Stomach (tissue), 9 donors: ENCODE measurements around the gene EMILIN1. TPM values are rescaled to one million over a fixed set of nuclear protein-coding genes. Genes with fewer than 3 reads are reported as not detected.

Source experiments
- DNase-seq, 2 donors: peaks; one replicate each; pipeline versions ENCODE4 v3.0.0 to v3.0.0-alpha.2; 2013 to 2019
- H3K27ac ChIP-seq, 5 donors: fragments of 200-600 bp in 4 of 5; sonication (generic) in 4 of 5; one replicate each; pipeline ENCODE4 v1.5.1; 2013 to 2019; ENCODE audit warnings: mild to moderate bottlenecking in 1 of 5, moderate library complexity in 1 of 5
- H3K27me3 ChIP-seq, 3 donors: fragments of 200-600 bp; sonication (generic); one replicate each; pipeline ENCODE4 v1.5.1; 2017 to 2019; ENCODE audit warnings: mixed run types in 1 of 3
- H3K36me3 ChIP-seq, 4 donors: fragments of 200-600 bp; sonication (generic); 1 replicate in 3 of 4; 2 replicates in 1 of 4; pipeline ENCODE4 v1.5.1; 2016 to 2019
- H3K4me1 ChIP-seq, 4 donors: fragments of 200-600 bp; sonication (generic); one replicate each; pipeline ENCODE4 v1.5.1; 2016 to 2019
- H3K4me3 ChIP-seq, 4 donors: fragments of 200-600 bp; sonication (generic) in 3 of 4; one replicate each; pipeline ENCODE4 v1.5.1; 2016 to 2019; ENCODE audit warnings: mild to moderate bottlenecking in 1 of 4
- H3K9me3 ChIP-seq, 4 donors: fragments of 200-600 bp; sonication (generic); one replicate each; pipeline ENCODE4 v1.5.1; 2016 to 2019
- EP300 ChIP-seq: sonication (generic); formaldehyde crosslinking; IDR thresholded peaks from one replicate; pipeline ENCODE4 v1.6.1; 2017; ENCODE audit warnings: antibody characterized with exemption
- POLR2A ChIP-seq, 4 donors: fragments of 450-650 bp; IDR thresholded peaks; one replicate each; pipeline ENCODE4 v1.6.1; 2016; ENCODE audit warnings: antibody characterized with exemption in 4 of 4, control low read depth in 2 of 4, mild to moderate bottlenecking in 1 of 4, moderate library complexity in 1 of 4
- POLR2AphosphoS5 ChIP-seq, 3 donors: sonication (generic); formaldehyde crosslinking; IDR thresholded peaks; one replicate each; pipeline ENCODE4 v1.6.1; 2016; ENCODE audit warnings: antibody characterized with exemption in 3 of 3
- WGBS, 5 donors: extraction: QIAGEN DNeasy Blood & Tissue Kit in 3 of 5; methylation state at CpG; one replicate each; pipeline versions ENCODE4 v1.1.5 to v1.1.7; 2013 to 2018; 5-methylcytosine and 5-hydroxymethylcytosine counted together
- intact Hi-C: fragments of 100-400 bp; cut with DNase I; formaldehyde crosslinking; loops from one replicate; pipeline ENCODE4 v1.15.1; 2023; ENCODE audit warnings: low total_unique reads
- polyA plus RNA-seq, 3 donors: library from polyadenylated mRNA; stranded (reverse); fragments of 200-250 nt; gene quantifications; one replicate each; pipeline ENCODE4 v1.2.3, GENCODE V29; 2013
- total RNA-seq, 5 donors: library from RNA; depleted of rRNA; stranded (reverse); fragments of >200 nt; gene quantifications; one replicate each; pipeline versions ENCODE4 v1.1.0 to v1.2.3, GENCODE V29; 2014 to 2016
- TF ChIP-seq, protein P1 (sequence below), 7 experiments: fragments of 450-650 bp in 4 of 7; fragments of 200-600 bp in 3 of 7; sonication (generic) in 3 of 7; IDR thresholded peaks; one replicate each; pipeline ENCODE4 v1.5.1; 2016 to 2019; ENCODE audit warnings: antibody characterized with exemption in 7 of 7, control low read depth in 2 of 7, mild to moderate bottlenecking in 1 of 7
- donor health status: healthy with polysubstance abuse.
- donor health status: Bipolar disorder and iron deficiency.
- donor health status: healthy.

The EMILIN1 gene
- total and polyA plus RNA-seq, 8 donors = 17.5 to 208 (median 52.1) TPM

DNA sequence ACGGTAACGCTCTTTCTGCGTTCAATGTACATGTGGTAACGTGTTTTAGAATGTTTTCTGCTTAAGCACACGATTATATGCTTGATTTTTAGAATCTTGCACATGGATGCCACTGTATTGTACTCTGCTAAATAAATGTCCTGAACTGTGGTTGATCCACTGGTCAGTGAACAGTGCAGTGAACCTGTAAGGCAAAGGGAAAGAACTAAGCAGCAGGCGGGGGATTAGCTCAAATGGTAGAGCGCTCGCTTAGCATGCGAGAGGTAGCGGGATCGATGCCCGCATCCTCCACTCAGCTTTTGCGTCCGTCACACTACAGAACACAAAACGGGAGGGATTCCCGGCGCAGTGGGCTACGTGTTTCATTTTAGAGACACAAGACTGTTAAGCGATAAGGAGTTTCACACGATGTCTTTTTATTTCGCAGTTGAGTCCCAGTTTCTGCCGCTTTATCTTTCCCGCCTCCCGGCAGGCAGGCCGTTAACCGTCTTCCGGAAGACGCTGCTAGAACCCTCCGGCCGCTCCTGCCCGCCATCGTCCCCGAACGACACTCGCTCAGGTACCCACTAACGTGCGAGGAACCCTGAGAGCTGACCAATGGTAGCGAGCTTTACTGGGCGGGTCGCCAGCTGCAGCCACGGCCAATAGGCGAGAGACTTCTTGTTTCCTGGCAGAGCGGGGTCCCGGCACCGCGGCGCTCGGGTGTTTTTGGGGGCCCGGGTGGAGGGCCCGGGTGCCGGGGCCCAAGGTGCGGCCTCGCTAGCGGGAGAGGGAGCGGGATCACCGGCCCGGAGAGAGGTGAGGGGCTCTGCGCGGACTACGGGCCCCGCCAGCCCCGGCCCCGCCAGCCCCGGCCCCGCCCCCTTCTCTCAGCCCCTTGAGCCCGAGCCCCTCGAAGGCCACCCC is 27.2 kb upstream of the EMILIN1 start, which contains the start of gene AGBL5:
AGBL5 (plus strand) TSS at position 673 of the 906 bp plus-strand sequence. CDS start 1,291 bp downstream, outside the sequence.
- TF ChIP-seq POLR2AphosphoS5 (IDR thresholded peaks at IDR 0.05) (peak; percentile 63 to 78 (median 70)), EP300 (no peak)
- no peaks in the 10 kb centered on the region for H3K9me3 ChIP-seq
- no peaks in the 10 kb centered on the region for H3K27me3 ChIP-seq
- H3K4me3 ChIP-seq = peak within 1 kb of the TSS; percentile 87 to 96 (median 92)
- intact Hi-C loops = no loop called here
- H3K36me3 ChIP-seq = peaks cover 13 to 34% (median 31%) of the 10 kb centered on the region in 4 donors
- peak; percentile 97 to 98 for DNase-seq
- peaks cover 6 to 29% (median 25%) of the 10 kb centered on the region in 4 donors for H3K4me1 ChIP-seq
- H3K27ac ChIP-seq = peak within 1 kb of the TSS; percentile 83 to 94 (median 92)
- 0 to 1% (median 0%) methylated on average over 40 to 67 of the region's 67 CpGs for WGBS, 5 donors

DNA sequence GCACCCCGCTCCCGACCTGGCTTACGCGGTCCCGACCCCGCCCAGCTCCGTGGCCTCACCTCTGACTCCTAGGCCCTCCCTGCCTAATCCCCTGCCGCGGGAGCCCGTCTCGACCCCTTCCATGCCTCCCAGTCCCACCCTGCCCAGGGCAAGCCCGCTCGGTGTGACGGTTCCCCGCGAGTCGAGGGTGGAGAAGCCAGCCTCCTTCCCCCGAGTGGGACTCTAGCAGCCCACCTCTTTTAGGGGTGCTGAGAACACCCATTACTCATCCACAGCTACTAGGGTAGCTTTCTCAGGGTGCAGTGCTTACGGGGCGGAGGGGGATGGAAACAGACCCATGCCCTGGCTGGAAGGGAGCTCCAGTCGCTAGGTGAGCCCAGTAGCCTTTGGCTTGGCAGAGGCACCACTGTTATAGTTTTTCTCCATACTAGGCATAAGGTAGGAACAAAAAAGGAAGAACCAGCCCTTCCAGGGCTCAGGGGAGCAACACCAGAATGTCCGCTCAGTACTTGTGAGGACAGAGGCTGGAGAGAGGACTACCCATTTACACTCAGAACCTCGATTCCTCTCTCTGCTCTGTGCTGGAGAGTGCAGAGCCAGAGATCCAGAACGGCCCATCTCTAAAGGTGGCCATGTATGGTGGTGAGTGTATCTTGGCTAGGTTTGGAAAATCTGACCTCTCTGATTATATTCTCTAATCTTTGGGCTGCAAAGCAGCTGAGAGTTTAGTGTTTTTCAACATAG is 26.3 kb upstream of the EMILIN1 start:
- Histone ChIP-seq H3K27me3 (no peaks in the 10 kb centered on the region), H3K36me3 (peaks cover 13 to 42% (median 40%) of the 10 kb centered on the region in 4 donors), H3K27ac (peak overlapping the region; percentile 83 to 94 (median 92)), H3K4me3 (peak overlapping the region; percentile 87 to 96 (median 92)), H3K4me1 (peaks cover 6 to 29% (median 25%) of the 10 kb centered on the region in 4 donors), H3K9me3 (no peaks in the 10 kb centered on the region)
- peak in 1 of 2 donors; percentile 27 for DNase-seq
- no peak for TF ChIP-seq POLR2AphosphoS5 (IDR thresholded peaks at IDR 0.05)
- TF ChIP-seq POLR2A (IDR thresholded peaks at IDR 0.05) = no peak
- TF ChIP-seq, protein P1, sequence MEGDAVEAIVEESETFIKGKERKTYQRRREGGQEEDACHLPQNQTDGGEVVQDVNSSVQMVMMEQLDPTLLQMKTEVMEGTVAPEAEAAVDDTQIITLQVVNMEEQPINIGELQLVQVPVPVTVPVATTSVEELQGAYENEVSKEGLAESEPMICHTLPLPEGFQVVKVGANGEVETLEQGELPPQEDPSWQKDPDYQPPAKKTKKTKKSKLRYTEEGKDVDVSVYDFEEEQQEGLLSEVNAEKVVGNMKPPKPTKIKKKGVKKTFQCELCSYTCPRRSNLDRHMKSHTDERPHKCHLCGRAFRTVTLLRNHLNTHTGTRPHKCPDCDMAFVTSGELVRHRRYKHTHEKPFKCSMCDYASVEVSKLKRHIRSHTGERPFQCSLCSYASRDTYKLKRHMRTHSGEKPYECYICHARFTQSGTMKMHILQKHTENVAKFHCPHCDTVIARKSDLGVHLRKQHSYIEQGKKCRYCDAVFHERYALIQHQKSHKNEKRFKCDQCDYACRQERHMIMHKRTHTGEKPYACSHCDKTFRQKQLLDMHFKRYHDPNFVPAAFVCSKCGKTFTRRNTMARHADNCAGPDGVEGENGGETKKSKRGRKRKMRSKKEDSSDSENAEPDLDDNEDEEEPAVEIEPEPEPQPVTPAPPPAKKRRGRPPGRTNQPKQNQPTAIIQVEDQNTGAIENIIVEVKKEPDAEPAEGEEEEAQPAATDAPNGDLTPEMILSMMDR (IDR thresholded peaks at IDR 0.05) = no peak
- no peak for TF ChIP-seq EP300
- WGBS, 5 donors = 1 to 4% (median 3%) methylated on average over 12 to 24 of the region's 24 CpGs
- intact Hi-C loops = no loop called here

DNA sequence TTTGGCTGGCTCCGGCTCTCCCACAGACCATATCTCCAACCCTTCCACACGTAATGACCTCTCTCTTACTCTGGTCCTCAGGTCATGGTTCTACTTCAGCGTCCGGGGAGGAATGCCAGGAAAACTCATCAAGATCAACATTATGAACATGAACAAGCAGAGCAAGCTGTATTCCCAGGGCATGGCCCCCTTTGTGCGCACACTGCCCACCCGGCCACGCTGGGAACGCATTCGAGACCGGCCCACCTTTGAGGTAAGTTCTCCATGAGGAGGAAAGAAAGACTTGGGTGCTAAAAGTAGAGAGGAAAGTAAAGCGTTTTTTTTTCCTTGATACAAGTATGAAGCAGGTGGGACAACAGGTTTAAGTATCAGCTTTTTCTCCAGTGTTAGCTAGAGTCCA is 25.1 kb upstream of the EMILIN1 start:
- peaks cover 13 to 55% (median 51%) of the 10 kb centered on the region in 4 donors for H3K36me3 ChIP-seq
- intact Hi-C loops = no loop called here
- H3K27me3 ChIP-seq = no peaks in the 10 kb centered on the region
- H3K9me3 ChIP-seq = no peaks in the 10 kb centered on the region
- H3K27ac ChIP-seq = no peak overlapping the region
- WGBS, 5 donors = 82 to 91% (median 88%) methylated on average over 11 of the region's 11 CpGs
- no peak for DNase-seq
- TF ChIP-seq, protein P1 (IDR thresholded peaks at IDR 0.05) = no peak
- no peak for TF ChIP-seq EP300
- TF ChIP-seq POLR2A (IDR thresholded peaks at IDR 0.05) = no peak
- no peak for TF ChIP-seq POLR2AphosphoS5 (IDR thresholded peaks at IDR 0.05)
- H3K4me3 ChIP-seq = no peak overlapping the region
- H3K4me1 ChIP-seq = peaks cover 6 to 29% (median 25%) of the 10 kb centered on the region in 4 donors

DNA sequence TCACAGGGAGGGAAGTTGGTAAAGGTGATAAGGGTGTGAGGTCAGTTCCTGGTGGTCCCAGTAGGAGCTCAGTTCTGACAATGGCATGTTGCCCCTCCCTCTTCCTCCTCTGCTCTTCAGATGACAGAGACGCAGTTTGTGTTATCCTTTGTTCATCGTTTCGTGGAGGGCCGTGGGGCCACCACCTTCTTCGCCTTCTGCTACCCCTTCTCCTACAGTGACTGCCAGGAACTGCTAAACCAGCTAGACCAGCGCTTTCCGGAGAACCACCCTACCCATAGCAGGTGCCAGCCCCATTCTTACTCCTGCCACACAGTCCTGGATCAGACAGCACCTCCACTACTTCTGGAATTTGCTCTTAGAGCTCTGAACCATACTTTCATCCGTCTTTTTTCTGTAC is 24.6 kb upstream of the EMILIN1 start:
- intact Hi-C loops = no loop called here
- 85 to 93% (median 88%) methylated on average over 8 of the region's 8 CpGs for WGBS, 5 donors
- Histone ChIP-seq H3K4me1 (peaks cover 6 to 29% (median 25%) of the 10 kb centered on the region in 4 donors), H3K36me3 (peaks cover 13 to 59% (median 55%) of the 10 kb centered on the region in 4 donors), H3K27me3 (no peaks in the 10 kb centered on the region), H3K9me3 (no peaks in the 10 kb centered on the region), H3K4me3 (no peak overlapping the region), H3K27ac (no peak overlapping the region)
- TF ChIP-seq EP300 (no peak), POLR2AphosphoS5 (IDR thresholded peaks at IDR 0.05) (no peak), POLR2A (IDR thresholded peaks at IDR 0.05) (no peak)
- TF ChIP-seq, protein P1 (IDR thresholded peaks at IDR 0.05) = no peak
- DNase-seq = no peak
